22Rv1 (cell line): ENCODE measurements around the gene CGB2.
"Not testable (repeated sequence)": the region's sequence is repeated elsewhere in the genome, so short reads cannot be mapped to it uniquely, and the experiment has no call there.

ENCODE experiments used
- CTCF ChIP-seq: fragments of 450-650 bp; IDR thresholded peaks from 2 replicates; pipeline ENCODE4 v1.5.1; 2017; ENCODE audit warnings: mild to moderate bottlenecking
- ZFX ChIP-seq: fragments of 450-650 bp; IDR thresholded peaks from 2 replicates; pipeline ENCODE4 v1.6.1; 2017; ENCODE audit warnings: antibody characterized with exemption, borderline replicate concordance

GRCh38 chr19:49028686-49029085, 3.0 kb upstream of the CGB2 start:
- not testable (repeated sequence) for TF ChIP-seq CTCF, ZFX
